Cardiac septum (tissue), 1 donor: ENCODE measurements around the gene PDILT. TPM values are rescaled to one million over a fixed set of nuclear protein-coding genes. Genes with fewer than 3 reads are reported as not detected.

ENCODE experiments used
- DNase-seq: peaks from one replicate; pipeline ENCODE4 v3.0.0-alpha.2; 2020; ENCODE audit warnings: low spot score
- intact Hi-C: fragments of 100-400 bp; cut with DNase I; formaldehyde crosslinking; loops from one replicate; pipeline ENCODE4 v1.14.0; 2022
- total RNA-seq: library from RNA; stranded (reverse); fragmentation: NEBNext Ultra II Directional; extraction: Animal tissue kit (Norgen Biotek cat#: 25700); gene quantifications from one replicate; pipeline ENCODE4 v1.2.1, GENCODE V29; 2021
- donor health status: DM: no; HTN: no; CAD: no.

PDILT gene
- total RNA-seq, 1 donor from 2014 or later: not detected

DNA sequence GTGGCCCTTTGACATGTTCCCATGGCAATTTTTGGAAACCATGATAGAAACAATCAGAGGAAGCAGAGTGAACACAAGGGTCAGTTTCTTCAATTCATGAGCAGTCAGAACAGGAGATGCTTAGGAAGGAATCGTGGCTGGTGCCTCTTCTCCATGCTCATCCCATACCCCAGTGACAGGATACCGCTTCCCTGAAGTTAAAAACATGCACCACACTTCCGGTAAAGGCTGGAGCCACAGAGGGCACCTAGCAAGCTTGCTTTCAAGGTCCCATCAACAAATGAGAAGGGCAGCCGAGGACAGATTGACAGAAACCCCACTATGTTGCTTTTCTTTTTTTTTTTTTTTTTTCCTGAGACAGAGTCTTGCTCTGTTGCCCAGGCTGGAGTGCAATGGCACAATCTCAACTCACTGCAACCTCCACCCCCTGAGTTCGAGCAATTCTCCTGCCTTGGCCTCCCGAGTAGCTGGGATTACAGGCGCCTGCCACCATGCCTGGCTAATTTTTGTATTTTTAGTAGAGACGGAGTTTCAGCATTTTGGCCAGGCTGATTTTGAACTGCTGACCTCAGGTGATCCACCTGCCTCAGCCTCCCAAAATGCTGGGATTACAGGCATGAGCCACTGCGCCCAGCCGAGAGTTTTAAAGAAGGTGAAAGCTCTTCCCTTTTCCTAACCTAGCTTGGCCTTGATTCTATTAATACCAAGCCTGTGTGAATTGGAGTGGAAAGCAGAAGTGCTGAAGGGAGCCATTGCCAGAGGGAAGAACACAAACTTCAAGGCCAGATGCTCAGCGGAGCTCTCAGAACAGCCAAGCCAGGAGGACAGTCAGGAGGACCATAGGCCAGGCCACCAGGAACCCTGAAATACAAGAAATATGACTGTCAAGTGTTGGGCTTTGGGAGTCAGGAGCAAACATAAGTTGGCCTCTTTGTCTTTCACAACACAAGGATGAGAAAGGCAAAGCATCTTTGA, 93.8 kb downstream of the PDILT start:
- intact Hi-C loops: no loop called here
- no peak for DNase-seq

GRCh38 chr16:20309786-20310185, 94.8 kb downstream of the PDILT start:
- intact Hi-C loops: no loop called here
- DNase-seq: no peak

Other genes with a start within 250 kb of the PDILT start
- not detected for gene GP2, start 77.2 kb downstream of the PDILT start, total RNA-seq
- not detected for gene UMOD, start 52.0 kb downstream of the PDILT start, total RNA-seq
- 0.40 TPM for gene ACSM5, start 4.8 kb upstream of the PDILT start, total RNA-seq
- not detected for gene ACSM2A, start 46.8 kb upstream of the PDILT start, total RNA-seq
- not detected for gene ACSM2B, start 171.6 kb upstream of the PDILT start, total RNA-seq